LHCN-M2 (cell line): Measurements from ENCODE around the gene MAML1. TPM values are rescaled to one million over a fixed set of nuclear protein-coding genes. Genes with fewer than 3 reads are reported as not detected.

Experiments
- DNase-seq: peaks from one replicate; pipeline ENCODE4 v3.0.0-alpha.2; 2012; ENCODE audit warnings: low read depth
- total RNA-seq: library from RNA; depleted of rRNA; stranded (reverse); fragments of >200 nt; gene quantifications from 2 replicates; pipeline ENCODE4 v1.2.3, GENCODE V29; 2014

MAML1 gene
- total RNA-seq, 1 experiment from 2014 or later: 11.7 TPM

DNA sequence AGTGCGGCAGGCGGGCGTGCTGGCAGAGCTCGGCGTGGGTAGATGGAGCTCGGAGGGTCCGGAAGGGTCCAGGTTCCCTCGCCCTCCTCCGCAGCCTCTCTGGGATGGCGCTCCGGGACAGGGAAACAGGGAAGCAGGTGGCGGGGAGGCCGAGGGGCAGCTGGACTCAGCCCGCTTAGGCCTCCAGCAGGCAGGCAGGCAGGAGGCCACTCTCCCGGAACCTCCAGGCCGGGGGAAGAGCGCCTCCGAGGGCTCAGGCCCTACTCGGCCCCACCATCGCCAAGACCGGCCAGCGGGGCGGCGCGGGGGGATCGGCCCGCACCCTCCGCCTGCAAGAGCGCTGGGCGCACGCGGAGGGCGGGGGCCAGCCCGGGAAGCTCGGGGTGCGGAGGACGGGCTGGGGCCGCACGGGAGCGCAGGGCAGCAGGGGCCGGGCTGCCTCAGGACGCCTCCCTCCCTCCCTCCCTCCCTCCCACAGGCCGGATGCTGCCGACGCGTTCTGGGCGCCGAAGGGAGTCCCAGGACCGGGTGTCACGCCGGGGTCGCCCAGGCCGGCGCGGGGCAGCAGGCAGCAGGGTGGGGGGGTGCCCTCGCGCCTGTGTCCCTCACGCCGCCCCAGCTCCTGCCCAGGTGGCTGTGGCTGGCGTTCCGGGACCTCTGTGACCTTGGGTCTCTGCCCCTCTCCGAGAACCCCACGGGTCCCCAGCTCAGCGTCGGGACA lies 73.1 kb downstream of the MAML1 start:
- peak; percentile 48 for DNase-seq

- peak; percentile 69 for DNase-seq
Observed at GRCh38 chr5:179806250-179807048, 73.8 kb downstream of the MAML1 start, which contains the start of gene MGAT4B. MGAT4B (minus strand) TSS chr5:179806866; CDS start chr5:179806583, 283 bp downstream.

DNA sequence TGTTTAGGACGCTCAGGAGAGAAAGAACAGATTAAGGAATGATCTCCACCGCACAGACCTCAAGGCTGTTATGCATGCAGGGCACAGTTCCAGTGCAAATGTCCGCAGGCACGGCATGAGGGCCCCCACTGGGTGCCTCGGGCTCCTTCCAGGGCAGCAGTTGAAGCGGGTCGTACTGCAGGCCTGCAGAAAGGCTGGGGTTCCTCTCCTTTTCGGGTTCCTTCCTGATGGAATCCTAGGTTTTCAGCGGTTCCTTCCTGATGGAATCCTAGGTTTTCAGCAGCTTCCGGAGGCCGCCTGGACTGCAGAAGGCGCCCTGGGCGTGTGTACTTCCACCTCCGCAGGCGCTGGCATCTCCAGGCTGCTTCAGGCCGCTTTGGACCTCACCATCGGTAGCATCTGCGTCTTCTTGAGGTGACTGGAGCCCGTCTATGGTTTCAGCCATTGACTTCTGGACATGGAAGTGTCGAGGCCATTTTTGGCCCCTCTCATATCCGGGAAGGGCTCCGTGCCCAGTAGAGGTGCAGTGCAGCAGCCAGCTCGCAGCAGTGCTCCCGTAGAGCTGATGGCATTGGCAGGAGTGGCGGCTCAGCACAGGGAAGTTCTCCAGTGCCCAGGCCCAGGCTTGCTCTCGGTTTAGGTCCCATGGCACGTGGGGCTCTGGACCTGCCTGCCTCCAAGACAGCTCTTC lies 79.7 kb downstream of the MAML1 start:
- no peak for DNase-seq

DNA sequence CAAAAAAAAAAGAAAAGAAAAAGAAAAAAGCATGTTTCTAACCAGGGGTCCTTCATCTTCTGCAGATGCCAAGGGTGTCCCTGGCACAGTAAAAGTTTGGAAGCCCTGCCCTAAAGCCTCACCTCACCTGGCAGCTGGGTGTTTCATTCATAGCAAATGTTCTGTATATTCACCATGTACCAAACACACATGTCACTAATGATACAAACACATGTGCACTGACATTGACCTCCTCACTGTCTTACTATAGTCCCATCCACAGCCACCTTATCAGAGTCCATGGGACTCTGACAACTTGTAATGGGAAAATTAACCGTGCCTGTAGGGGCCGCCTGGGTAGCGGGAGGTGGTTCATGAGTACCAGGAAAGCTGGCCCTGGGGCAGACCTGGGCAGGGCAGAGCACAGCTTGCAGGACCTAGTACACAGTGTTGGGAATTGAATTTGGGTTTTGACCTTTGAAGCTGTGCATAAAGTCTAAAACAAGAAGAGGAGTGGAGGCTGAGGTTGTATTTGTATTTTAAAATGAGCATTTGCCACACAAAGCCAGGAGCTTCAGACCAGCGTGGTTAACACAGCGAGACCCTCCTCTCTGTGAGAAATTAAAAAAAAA lies 80.5 kb downstream of the MAML1 start:
- DNase-seq: no peak

- DNase-seq: no peak
Observed at GRCh38 chr5:179814090-179814489, 81.5 kb downstream of the MAML1 start.

DNA sequence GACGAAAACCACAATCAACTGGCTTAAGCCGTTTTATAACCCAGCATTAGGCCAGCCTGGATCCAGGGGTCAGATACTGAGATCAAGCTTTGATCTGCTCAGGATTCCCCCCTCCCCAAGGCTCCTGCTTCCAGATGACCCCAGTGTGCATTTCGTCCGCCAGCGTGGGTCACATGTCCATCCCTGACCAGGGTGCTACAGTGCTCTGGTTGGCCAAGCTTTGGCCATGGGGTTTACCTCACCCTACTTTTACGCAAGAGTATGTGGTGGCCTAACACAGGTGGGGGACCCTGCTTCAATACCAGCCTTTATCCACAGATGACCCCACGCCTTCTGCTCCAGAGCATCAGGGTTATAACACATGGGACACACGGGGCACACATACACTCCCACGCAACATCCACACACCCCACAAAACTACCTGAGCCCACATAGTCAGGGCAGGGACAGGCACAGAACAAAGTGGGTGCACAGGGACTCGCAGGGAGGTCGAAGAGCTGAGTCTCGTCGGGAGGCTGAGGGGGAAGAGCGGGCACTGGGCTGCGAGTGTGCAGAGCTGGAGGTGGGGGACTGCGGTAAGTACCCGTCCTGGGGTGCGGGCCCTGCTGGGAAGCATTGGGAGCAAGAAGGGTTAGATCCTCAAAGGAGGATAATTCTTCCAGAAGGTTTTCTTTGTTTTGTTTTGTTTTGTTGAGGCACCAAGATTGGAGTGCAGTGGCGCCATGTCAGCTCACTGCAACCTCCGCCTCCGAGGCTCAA lies 83.0 kb downstream of the MAML1 start:
- DNase-seq: no peak

GRCh38 chr5:179816401-179816795 lies 83.8 kb downstream of the MAML1 start:
- no peak for DNase-seq

GRCh38 chr5:179816796-179817469 lies 84.3 kb downstream of the MAML1 start:
- no peak for DNase-seq

DNA sequence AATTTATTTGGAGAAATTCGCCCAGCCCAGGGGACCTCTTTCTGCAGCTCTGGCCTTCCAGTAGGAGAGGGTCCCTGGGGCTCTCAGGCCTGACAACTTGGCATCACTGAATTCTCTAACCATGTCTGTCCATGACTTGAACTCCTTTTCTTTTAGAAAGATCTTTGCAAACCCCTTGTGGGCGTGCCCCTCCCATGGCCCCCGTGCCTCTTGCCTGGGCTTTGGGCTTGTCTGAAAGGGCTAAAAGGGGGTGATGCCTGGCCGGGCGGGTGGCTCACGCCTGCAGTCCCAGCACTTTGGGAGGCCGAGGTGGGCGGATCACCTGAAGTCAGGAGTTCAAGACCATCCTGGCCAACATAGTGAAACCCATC lies 84.8 kb downstream of the MAML1 start:
- no peak for DNase-seq

- DNase-seq: no peak
Observed at GRCh38 chr5:179817890-179818745, 85.5 kb downstream of the MAML1 start.

- peak; percentile 90 for DNase-seq
Observed at GRCh38 chr5:179818746-179819295, 86.2 kb downstream of the MAML1 start.

DNA sequence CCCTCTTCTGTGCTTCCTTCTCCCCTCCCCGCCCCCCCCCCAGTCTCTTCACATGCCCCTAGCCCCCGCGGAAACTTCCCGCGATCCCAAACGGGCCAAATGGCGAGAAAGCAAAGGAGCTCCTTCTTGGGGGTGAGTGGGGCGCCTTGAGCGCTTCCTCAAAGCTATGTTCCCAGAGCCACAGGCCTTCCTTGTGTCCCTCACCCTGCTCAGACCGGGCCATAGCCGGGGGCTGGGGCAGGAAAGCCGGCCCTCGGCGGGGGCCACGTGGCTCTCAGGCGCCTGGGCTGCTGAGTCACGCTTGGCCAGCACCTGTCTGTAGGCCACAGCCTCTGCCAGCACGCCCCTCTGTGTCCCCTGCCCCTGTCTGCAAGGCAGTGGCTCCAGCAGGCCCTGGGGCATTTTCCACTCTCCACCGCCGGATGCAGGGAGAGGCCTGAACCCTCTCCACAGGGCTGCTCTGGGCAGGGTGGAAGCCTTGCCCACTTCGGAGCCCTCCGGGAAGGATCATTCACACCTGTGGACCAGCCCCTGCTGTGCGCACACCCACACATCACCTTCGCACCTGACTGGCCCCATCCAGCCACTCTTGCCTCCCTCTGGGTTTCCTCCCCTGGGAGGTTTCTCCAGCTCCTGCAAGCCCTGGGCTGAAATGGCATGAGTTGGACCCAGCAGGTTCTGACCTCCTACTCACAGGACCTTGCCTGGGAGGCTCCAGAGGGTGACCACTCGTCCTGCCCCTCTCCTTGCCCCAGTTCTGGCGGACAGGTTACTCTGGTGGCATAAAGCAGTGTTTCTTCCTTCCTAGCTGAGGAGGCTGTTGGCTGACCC lies 86.9 kb downstream of the MAML1 start:
- peak; percentile 80 for DNase-seq

- DNase-seq: no peak
Observed at GRCh38 chr5:179820127-179820482, 87.5 kb downstream of the MAML1 start.

DNA sequence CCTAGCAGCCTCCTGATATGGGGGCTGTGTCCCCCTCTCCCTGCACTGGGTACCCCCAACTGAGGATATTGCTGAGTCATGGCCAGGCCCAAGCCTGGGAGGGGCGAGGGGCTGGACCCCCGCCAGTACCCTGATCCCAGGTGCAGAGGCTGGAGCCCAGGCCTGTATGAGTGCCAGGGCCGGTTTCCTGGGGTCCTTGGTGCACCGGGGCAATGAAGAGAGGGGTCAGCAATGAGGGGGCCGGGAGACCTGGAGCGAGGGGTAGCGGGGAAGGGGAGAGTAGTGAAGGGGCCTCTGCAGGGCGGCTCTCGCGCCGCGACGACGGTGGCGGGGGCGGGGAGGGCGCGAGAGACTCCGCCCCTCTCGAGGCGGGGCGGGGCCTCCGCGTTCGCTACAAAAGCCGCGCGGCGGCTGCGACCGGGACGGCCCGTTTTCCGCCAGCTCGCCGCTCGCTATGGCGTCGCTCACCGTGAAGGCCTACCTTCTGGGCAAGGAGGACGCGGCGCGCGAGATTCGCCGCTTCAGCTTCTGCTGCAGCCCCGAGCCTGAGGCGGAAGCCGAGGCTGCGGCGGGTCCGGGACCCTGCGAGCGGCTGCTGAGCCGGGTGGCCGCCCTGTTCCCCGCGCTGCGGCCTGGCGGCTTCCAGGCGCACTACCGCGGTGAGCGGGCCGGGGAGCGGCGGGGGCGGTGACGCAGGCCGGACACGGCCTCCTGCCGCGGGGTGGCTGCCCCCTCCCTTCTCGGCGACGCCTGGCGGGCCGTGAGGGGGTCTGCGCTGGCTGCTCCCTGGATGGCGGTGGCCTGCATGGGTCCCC lies 88.1 kb downstream of the MAML1 start, which contains the start of gene SQSTM1:
TSS of gene SQSTM1 (plus strand) at position 423 of the 815 bp plus-strand sequence. CDS start at position 455, 32 bp downstream.
- peak; percentile 70 for DNase-seq

- peak; percentile 91 for DNase-seq
Observed at GRCh38 chr5:179821298-179822058, 88.9 kb downstream of the MAML1 start.

- no peak for DNase-seq
Observed at GRCh38 chr5:179822059-179822432, 89.4 kb downstream of the MAML1 start.
